GM19099 (cell line): ENCODE results near the gene KCNMA1.

Experiments used
- POLR2A ChIP-seq: IDR thresholded peaks from 3 replicates; pipeline ENCODE4 v1.6.1; 2011; ENCODE audit warnings: low read depth; ENCODE audit not compliant: insufficient read length; ENCODE audit errors: extremely low read depth

Gene KCNMA1

GRCh38 chr10:77012812-77013500 lies 624.7 kb downstream of the KCNMA1 start:
- no peak for TF ChIP-seq POLR2A

DNA sequence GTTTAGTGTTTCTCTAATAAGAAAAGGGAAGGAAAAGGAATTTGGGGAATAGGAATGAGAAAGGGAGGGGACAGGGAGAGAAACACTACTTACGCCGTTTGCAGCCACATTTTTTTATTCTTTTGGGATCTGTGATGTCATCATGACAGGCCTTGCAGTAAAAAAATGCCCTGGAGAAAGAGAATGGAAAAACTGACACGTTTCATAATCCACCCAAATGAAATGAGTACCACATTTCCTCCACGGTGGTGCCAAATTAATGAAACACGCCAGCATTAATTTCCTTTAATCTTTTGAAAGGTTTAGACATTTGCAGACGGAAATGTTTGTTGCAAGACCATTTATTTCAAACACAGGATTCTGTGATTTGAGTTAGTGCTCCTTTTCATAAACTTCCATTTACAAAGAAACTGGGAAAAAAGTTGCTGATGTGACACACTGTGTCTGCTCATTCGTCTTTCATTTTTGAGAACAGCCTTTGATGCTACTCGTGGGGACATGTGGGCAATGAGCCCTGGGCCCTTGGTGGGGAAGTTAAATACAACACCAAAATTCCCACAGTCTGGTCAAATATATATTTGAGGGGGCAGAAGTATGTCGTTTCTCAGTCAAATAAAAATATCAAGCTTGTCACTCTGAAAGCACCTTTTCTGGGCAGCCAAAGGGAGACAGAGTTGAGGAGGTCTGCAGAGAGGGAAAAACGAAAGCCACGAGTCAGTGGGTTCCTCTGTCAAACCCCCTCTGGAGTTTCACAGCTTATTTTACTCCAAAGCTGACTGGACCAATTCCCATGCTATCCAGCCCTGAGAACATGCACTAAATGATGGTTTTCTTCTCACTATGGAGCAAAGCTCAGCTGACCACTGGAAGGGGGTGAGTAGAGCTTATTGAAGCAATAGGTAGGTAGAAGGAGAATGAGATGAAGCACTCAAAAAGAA lies 625.5 kb downstream of the KCNMA1 start:
- no peak for TF ChIP-seq POLR2A

DNA sequence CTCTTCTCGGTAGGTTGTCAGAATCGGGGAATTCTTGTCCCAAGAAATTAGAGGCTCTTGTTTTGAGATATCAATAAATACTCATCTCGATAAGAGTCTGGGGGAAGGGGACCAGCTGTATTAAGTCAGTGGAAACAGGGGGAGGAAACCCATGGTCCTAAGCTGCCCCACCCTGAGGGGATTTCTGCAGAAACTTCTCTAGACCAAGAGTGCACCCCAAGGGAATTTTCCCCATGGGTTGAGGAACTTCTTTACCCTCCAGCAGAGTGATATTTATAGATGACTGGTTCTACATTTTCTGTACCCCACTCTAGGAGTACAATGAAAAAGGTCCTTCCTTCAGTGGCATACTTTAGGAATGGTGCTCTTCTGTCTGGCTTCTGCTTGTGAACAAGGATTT lies 627.2 kb downstream of the KCNMA1 start:
- TF ChIP-seq POLR2A: no peak

- TF ChIP-seq POLR2A: no peak
Observed at GRCh38 chr10:77007834-77008233, 629.8 kb downstream of the KCNMA1 start.

GRCh38 chr10:77006836-77007511 lies 630.6 kb downstream of the KCNMA1 start:
- TF ChIP-seq POLR2A: no peak

DNA sequence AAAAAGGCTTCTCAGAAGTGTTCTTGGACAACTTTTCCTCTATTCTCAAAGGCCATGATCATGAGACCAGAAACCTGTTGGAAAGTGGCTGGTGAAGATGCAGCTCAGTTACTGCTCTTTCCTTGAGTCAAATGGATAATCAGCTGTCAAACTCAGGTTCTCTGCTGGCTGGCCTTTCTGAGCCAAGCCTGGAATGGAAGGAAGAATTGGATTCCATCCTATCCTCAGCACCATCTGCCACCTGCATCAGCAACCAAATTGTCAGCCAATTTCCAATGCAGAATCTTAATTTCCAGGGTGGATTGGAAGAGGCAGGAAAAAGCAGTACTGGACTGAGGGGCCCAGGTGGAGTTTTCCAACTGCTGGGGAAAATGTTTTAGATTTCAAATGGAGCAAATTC lies 631.7 kb downstream of the KCNMA1 start:
- TF ChIP-seq POLR2A: no peak

GRCh38 chr10:77004917-77005564 lies 632.6 kb downstream of the KCNMA1 start:
- TF ChIP-seq POLR2A: no peak

DNA sequence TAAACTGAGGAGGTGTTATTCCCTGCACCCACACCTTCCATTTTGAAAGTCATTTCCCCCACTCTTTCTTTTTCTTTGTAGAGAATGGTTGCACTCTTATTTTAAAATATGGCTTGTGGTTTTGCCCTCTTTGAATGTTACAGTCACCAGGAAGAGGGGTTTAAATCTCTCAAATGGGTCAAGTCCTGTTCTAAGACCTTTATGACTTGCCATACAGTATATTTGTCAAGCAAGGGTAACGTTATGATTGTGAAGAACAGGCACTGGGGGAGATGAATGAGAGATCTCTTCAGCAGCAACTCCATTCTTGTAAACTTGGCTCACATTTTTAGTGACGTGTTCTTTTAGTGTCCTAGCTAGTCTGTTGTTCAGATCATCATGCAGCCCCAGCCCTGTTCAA lies 634.7 kb downstream of the KCNMA1 start:
- no peak for TF ChIP-seq POLR2A

DNA sequence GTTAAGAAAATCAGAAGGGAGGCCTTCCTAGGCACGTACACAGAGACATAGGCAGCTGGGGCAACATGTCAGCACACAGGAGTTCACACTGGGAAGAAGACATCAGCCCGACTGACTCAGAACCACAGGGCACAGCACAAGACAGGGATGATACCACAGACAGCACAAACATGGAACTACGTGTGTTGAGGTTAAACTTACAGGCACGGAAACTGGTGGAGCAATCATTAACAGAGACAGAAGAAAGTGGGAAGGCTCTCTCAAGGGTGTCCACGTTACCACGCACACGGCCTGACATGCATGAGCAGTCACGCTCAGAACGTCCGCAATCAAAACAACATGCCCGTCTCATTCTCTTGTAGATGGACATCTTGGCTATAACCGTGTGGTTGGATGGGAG lies 636.4 kb downstream of the KCNMA1 start:
- no peak for TF ChIP-seq POLR2A

DNA sequence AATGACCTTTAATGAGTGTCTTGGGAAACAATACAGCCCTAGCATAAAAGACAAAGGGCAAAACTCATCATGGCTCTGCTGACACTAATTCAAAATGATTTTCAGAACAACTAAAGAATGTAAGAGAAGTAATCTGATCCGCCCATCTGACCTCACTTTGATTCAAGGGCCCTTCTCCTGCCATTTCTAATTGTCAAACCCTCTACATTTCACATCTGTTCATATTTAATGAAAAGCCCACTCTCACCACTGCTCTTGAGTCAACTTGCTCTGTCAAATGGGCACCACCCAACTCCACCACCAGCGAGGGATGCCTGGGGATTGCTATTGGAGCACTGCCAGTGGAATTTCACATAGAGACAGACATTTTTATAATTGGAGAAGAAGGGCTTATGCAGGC lies 639.2 kb downstream of the KCNMA1 start:
- no peak for TF ChIP-seq POLR2A

- no peak for TF ChIP-seq POLR2A
Observed at GRCh38 chr10:76997631-76998030, 640.0 kb downstream of the KCNMA1 start.

- no peak for TF ChIP-seq POLR2A
Observed at GRCh38 chr10:76995023-76995422, 642.6 kb downstream of the KCNMA1 start.

- TF ChIP-seq POLR2A: no peak
Observed at GRCh38 chr10:76993213-76993612, 644.4 kb downstream of the KCNMA1 start.

GRCh38 chr10:76992467-76992866 lies 645.1 kb downstream of the KCNMA1 start:
- no peak for TF ChIP-seq POLR2A

DNA sequence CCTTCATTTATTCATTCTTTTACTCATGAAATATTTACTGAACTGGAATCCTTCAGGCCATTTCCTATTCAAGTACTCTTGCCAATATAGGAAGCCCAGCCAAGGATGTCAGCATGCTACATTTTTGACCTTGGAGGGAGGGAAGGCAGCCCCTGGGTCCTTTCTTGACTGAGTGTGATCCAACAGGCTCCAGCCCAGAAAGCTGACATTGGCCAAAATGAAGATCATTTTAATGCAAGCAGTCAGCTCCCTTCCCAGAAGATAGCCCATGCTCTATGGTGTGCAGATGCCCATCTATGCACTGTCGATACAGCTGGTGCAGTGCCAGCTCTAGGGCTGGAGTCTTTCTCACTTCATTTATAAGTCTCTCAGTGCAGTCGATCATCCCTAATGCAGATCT lies 646.0 kb downstream of the KCNMA1 start:
- no peak for TF ChIP-seq POLR2A
